GM12892 (cell line): ENCODE data around the gene PNPLA8. TPM values are rescaled to one million over a fixed set of nuclear protein-coding genes. Genes with fewer than 3 reads are reported as not detected.

ENCODE experiments used
- DNase-seq: peaks from one replicate; pipeline ENCODE4 v3.0.0; 2011; ENCODE audit not compliant: insufficient read length
- FAIRE-seq: peaks from 2 replicates; lab custom pipeline; 2011; peaks lifted over from hg19 to GRCh38; lab: Jason Lieb, UNC
- POLR2A ChIP-seq: IDR thresholded peaks from 2 replicates; pipeline ENCODE4 v1.6.1; 2011; ENCODE audit warnings: low read depth, low read length, control low read depth
- POLR2AphosphoS5 ChIP-seq: IDR thresholded peaks from 2 replicates; pipeline ENCODE4 v1.6.1; 2011; ENCODE audit warnings: low read depth, low read length, control low read depth
- TAF1 ChIP-seq: IDR thresholded peaks from 2 replicates; pipeline ENCODE4 v1.6.1; 2011; ENCODE audit warnings: low read depth, mild to moderate bottlenecking, control low read depth, low read length, borderline replicate concordance
- polyA plus RNA-seq: library from polyadenylated mRNA; unstranded; fragments of >200 nt; gene quantifications from one replicate; pipeline ENCODE4 v1.2.1, GENCODE V29; 2012; ENCODE audit warnings: missing spikeins, inconsistent platforms; ENCODE audit not compliant: missing spikeins

The PNPLA8 gene, protein sequence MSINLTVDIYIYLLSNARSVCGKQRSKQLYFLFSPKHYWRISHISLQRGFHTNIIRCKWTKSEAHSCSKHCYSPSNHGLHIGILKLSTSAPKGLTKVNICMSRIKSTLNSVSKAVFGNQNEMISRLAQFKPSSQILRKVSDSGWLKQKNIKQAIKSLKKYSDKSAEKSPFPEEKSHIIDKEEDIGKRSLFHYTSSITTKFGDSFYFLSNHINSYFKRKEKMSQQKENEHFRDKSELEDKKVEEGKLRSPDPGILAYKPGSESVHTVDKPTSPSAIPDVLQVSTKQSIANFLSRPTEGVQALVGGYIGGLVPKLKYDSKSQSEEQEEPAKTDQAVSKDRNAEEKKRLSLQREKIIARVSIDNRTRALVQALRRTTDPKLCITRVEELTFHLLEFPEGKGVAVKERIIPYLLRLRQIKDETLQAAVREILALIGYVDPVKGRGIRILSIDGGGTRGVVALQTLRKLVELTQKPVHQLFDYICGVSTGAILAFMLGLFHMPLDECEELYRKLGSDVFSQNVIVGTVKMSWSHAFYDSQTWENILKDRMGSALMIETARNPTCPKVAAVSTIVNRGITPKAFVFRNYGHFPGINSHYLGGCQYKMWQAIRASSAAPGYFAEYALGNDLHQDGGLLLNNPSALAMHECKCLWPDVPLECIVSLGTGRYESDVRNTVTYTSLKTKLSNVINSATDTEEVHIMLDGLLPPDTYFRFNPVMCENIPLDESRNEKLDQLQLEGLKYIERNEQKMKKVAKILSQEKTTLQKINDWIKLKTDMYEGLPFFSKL
- 10.8 TPM for polyA plus RNA-seq

DNA sequence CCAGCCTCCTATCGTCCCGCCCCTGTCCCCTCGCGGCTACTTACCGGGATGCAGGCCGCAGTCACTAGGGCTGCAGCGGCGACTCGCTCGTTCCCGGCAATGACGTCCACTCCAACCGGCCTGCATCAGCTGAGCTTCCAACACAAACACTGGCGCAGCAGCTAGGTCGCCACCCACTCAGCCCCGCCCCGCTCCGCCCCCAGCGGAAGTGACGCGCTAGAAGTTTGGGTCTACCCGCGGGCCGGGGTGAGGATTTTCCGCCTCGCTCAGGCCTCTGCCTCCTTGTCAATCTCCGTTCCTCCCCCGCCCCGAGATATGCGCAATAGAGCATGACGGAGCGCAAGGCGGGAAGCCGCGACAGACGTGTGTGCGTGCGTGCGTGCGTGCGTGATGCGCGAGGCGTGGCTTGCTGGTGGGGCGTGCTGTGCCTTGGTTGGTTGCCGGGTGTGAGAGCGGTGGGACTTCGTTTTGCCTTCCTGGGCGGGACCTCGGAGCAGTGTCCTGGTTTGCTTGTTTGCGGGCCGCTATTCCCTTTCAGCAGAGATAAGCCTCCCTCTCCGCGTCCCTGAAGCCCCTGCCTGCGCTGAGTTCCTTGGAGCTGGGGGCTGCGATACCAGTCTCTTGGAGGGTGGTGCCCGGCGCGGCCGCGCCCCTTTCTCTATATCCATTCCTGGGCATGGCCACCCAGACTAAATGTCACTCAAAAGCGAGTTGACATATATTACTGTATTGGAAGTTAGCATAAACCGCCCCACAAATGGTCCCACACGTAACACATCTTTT is at the start of gene PNPLA8:
PNPLA8 (minus strand) TSS at position 151 of the 783 bp plus-strand sequence. CDS start 10,644 bp downstream, outside the sequence.
- FAIRE-seq (peak; percentile 98), DNase-seq (peak; percentile 84)
- TF ChIP-seq POLR2A (peak; percentile 86), POLR2AphosphoS5 (peak; percentile 88), TAF1 (peak; percentile 51; the same call in 1 of the 2 replicates)

DNA sequence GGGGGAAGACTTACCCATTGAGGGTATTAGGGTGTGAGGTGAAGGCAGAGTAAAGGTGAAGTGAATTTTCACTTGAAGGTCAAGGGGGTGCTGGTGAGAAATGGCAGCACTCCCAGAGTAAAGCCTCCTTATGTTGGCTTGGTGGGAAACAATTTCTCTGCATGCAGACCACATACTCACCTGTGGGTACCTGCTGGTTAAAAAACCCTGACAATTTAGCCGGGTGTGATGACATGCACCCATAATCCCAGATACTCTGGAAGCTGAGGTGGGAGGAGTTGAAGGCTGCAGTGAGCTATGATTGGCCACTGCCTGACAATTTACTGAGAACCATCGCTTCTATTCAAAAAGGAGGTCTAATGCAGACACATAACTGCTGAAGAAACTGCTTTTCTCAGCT is 49.2 kb upstream of the PNPLA8 start:
- DNase-seq (no peak), FAIRE-seq (no peak)
- TF ChIP-seq POLR2A: no peak
- no peak for TF ChIP-seq TAF1
- TF ChIP-seq POLR2AphosphoS5: no peak

DNA sequence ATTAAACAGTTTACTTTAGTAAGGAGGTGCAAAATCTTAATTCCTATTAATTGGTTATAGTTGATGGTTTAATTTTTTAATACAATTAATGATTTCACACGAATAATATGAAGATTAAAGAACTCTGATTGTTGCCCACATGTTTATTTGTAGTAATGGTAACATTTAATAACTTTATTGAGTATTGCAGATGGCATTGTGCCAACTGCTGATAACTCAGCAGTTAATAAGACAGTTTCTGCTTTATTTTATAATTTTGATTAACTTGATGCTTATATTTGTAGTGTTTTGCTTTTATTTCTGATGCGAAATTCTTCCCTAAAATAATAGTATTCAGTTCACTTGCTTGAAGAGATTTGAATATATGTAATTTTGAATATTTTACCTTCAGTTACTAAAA is 46.5 kb upstream of the PNPLA8 start:
- TF ChIP-seq POLR2AphosphoS5: no peak
- TF ChIP-seq TAF1: no peak
- no peak for TF ChIP-seq POLR2A
- no peak for DNase-seq
- no peak for FAIRE-seq

DNA sequence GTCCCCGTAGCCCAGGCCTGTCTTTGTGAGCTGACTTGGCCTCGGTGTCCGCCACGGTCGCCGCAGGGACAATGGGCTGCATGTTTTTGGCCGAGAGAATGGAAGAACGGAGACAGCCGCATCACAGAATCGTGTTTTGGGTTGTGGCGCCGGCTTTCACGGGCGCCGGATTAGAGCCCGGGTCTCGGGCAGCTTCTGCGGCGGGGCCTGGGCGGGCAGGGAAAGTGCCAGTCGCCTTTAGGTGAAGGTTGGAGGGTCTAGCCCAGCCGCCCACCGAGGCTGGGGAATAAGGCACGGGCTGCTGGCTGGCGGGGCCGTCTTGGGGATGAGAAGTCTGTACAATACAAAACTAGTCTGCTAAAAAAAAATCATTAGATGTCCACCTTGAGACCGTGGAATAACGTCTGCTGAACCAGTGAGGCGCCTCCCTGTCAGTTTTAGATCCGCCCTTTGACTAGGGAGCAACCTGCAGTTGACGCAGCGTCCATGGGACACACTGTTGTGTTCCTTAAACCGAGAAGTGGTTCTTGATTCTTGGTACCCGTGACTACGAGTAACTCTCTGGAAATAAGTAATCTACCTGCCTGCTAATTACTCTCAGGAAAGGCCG is 44.3 kb upstream of the PNPLA8 start:
- peak; percentile 84 for FAIRE-seq
- TF ChIP-seq TAF1 (no peak), POLR2A (no peak), POLR2AphosphoS5 (no peak)
- DNase-seq: no peak

DNA sequence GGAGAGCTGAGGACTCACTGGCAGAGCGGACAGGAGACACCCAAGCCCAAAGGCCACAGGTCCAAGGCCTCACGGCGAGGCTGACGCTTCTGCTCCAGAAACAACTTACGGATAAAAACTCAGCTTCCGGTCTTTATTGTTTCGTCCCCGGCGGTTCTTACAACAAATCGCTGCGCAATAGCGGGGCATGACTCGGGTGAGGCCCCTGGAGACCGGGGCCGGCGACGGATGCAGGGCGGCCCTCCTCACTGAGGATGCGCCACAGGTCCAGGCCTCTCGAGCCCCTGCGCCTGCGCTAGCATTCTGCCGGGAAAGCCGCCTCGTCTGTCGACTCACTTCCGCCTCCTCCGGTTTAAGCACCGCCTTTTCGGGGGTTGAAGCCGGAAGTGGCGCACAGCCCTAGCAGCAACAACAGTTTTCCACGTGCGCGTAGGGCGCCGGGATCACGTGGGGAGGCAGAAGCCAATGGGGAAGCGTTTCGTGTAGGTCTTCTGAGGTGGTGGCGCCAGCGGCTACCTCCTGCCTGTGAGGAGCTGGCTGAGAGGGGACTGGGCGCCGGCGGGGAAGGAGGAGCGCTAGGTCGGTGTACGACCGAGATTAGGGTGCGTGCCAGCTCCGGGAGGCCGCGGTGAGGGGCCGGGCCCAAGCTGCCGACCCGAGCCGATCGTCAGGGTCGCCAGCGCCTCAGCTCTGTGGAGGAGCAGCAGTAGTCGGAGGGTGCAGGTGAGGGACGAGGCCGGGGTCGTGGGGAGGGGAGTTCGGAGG is 43.6 kb upstream of the PNPLA8 start, which contains the start of the genes DNAJB9 and THAP5:
DNAJB9 (plus strand) TSS at position 494 of the 765 bp plus-strand sequence. CDS start 1,853 bp downstream, outside the sequence.
THAP5 (minus strand) TSS at position 326 of the 765 bp plus-strand sequence; CDS start at position 189, 137 bp downstream.
- FAIRE-seq: peak; percentile 98

DNA sequence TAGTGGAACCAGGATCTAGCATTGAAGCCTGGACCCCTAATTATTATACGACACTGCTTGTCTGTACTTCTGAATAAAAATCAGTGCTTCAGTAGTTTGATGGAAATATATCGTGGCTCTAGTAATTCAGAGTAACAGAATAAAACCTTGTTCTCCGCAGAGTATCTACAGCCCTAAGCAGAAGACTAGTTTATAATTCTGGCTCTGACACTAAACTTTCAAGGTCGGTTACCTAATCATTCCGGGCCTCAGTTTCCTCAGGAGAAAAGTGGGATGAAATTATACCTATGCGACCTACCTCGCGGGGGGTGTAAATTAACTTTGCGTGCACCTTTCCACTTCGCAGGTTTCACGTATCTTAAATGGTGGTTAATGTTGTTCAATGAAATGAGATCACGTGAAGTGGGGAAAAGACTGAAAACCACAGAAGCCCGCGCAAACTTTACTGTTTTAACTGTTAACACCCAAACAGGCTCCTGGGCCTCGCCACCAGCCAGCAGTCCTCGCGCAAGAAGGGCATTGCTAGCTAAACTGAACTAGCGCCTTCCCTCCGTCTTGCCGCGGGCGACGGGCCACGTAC is 43.0 kb upstream of the PNPLA8 start:
- DNase-seq (no peak), FAIRE-seq (peak; percentile 14)
- TF ChIP-seq POLR2AphosphoS5 (no peak), TAF1 (no peak), POLR2A (no peak)

More for the DNA sequence above, 43.6 kb upstream of the PNPLA8 start, which contains the start of the genes DNAJB9 and THAP5:
- peak; percentile 86 for DNase-seq
- TF ChIP-seq TAF1: peak; percentile 78
- TF ChIP-seq POLR2AphosphoS5: peak; percentile 71
- peak; percentile 86 for TF ChIP-seq POLR2A

DNA sequence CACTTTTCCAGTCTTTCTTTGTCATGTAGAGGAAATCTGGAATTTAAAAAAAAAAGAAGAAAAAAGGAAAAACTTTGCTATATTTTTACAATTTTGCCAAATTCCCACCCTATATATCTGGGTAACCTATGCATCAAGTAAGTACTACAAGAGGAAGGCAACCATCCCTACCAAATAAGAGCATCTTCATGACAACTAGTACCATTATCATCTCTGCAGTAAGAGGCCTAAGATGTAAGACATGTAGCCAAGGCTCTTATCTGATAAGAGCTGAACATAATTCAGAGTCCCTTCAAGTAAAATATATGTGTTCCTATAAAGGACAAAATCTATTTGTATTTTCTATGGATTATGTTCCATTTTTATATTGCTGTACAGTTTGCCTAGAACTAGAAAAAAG is 40.1 kb upstream of the PNPLA8 start:
- no peak for DNase-seq
- FAIRE-seq: no peak
- TF ChIP-seq POLR2A (no peak), TAF1 (no peak), POLR2AphosphoS5 (no peak)

DNA sequence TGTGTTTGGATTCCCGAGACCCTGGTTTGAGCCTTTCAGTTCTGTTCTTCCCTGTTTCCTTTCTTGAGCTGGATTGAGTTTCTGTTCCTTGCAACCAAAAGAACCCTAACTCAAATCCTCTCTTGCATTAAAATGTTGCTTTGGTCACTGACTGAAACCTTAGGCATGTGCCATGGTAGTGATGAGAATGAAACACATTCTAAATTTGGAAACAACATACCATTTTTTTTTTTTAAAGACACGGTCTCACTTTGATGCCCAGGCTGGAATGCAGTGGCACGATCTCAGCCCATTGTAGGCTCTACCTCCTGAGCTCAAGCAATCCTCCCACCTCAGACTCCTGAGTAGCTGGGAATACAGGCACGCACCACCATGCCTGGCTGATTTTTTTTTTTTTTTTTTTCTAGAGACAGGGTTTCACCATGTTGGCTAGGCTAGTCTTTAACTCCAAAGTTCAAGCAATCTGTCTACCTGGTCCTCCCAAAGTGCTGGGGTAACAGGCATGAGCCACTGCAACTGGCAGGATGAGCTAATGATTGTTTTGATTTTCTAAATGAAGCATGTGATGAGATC is 35.2 kb upstream of the PNPLA8 start:
- FAIRE-seq: no peak
- TF ChIP-seq POLR2AphosphoS5 (no peak), POLR2A (no peak), TAF1 (no peak)
- DNase-seq: no peak

DNA sequence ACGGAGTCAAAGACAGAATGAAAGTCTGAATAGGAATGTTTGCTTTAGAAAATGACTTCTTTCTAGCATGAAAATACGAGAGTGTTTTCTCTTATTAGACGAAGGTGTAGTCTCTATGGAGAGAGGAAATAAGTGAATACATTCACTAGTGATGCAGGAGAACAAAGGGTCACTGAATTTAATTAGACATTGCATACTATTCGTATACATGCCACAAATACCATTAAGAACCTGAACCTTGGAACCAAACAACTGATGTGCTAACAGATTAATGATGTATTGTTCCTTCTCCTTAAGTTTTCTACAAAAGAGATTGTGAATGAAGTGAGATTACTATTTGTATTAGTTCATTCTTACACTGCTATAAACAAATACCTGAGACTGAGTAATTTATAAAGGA is 33.3 kb upstream of the PNPLA8 start:
- no peak for FAIRE-seq
- DNase-seq: no peak
- TF ChIP-seq POLR2AphosphoS5 (no peak), POLR2A (no peak)

DNA sequence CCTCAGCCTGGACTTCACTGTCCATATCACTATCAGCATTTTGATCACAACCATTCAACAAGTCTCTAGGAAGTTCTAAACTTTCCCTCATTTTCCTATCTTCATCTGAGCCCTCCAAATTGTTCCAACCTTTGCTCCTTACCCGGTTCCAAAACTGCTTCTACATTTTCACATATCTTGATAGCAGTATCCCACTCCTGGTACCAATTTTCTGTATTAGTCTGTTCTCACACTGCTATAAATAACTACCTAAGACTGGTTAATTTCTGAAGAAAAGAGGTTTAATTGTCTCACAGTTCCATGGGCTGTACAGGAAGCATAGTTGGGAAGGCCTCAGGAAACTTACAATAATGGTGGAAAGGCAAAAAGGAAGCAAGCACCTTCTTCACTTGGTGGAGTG is 31.7 kb upstream of the PNPLA8 start:
- TF ChIP-seq POLR2A (no peak), TAF1 (no peak), POLR2AphosphoS5 (no peak)
- DNase-seq (no peak), FAIRE-seq (no peak)
